Endodermal cell (in vitro differentiated cells): ENCODE results near the gene MAGEB3. TPM values are rescaled to one million over a fixed set of nuclear protein-coding genes. Genes with fewer than 3 reads are reported as not detected.
"Not testable (repeated sequence)": the region's sequence is repeated elsewhere in the genome, so short reads cannot be mapped to it uniquely, and the experiment has no call there.

Experiments
- DNase-seq: peaks from one replicate; pipeline ENCODE4 v3.0.0-alpha.2; 2017
- H3K27ac ChIP-seq: 2 replicates; pipeline ENCODE4 v1.5.1; 2013; ENCODE audit warnings: mild to moderate bottlenecking, low read depth, low read length, moderate library complexity
- H3K27me3 ChIP-seq: 2 replicates; pipeline ENCODE4 v1.6.1; 2013; ENCODE audit warnings: mild to moderate bottlenecking, low read length, moderate library complexity; ENCODE audit not compliant: insufficient read depth, control insufficient read depth, poor library complexity, severe bottlenecking
- H3K36me3 ChIP-seq: 2 replicates; pipeline ENCODE4 v1.7.0; 2013; ENCODE audit warnings: mild to moderate bottlenecking, low read length, moderate library complexity; ENCODE audit not compliant: control insufficient read depth, insufficient read depth
- H3K4me1 ChIP-seq: one replicate; pipeline ENCODE4 v1.7.0; 2013; ENCODE audit warnings: low read length; ENCODE audit not compliant: control insufficient read depth, insufficient read depth
- H3K4me3 ChIP-seq: 2 replicates; pipeline ENCODE4 v1.5.1; 2013; ENCODE audit warnings: mild to moderate bottlenecking, low read length, moderate library complexity
- H3K9ac ChIP-seq: 2 replicates; pipeline ENCODE4 v1.6.1; 2013; ENCODE audit warnings: mild to moderate bottlenecking, low read length, moderate library complexity; ENCODE audit not compliant: poor library complexity, severe bottlenecking; ENCODE audit errors: extremely low read depth
- H3K9me3 ChIP-seq: 2 replicates; pipeline ENCODE4 v1.6.1; 2013; ENCODE audit warnings: mild to moderate bottlenecking, low read length, moderate library complexity; ENCODE audit not compliant: control insufficient read depth
- H3K27ac Mint-ChIP-seq: 2 replicates; pipeline ENCODE4 v1.8.0; 2020; ENCODE audit warnings: mixed read lengths
- H3K27me3 Mint-ChIP-seq: 2 replicates; pipeline ENCODE4 v1.8.0; 2021; ENCODE audit warnings: mild to moderate bottlenecking, mixed read lengths; ENCODE audit not compliant: insufficient read depth
- H3K36me3 Mint-ChIP-seq: 2 replicates; pipeline ENCODE4 v1.8.0; 2020; ENCODE audit warnings: low read depth, mixed read lengths
- H3K4me1 Mint-ChIP-seq: 2 replicates; pipeline ENCODE4 v1.8.0; 2020; ENCODE audit warnings: mixed read lengths
- H3K4me3 Mint-ChIP-seq: 2 replicates; pipeline ENCODE4 v1.8.0; 2020; ENCODE audit warnings: mild to moderate bottlenecking, moderate library complexity, mixed read lengths
- H3K9me3 Mint-ChIP-seq: 2 replicates; pipeline ENCODE4 v1.8.0; 2020; ENCODE audit warnings: mild to moderate bottlenecking, mixed read lengths
- CTCF ChIP-seq: fragments of 200-600 bp; sonication (generic); conservative IDR thresholded peaks from 2 replicates; pipeline ENCODE4 v1.5.0; 2021; ENCODE audit warnings: antibody characterized with exemption, mild to moderate bottlenecking
- WGBS, 2 experiments: methylation state at CpG; one replicate each; pipeline versions ENCODE4 v1.1.5 to v1.1.7; 2013; ENCODE audit warnings: missing lambda C conversion rate in 2 of 2, mixed read lengths in 1 of 2; ENCODE audit not compliant: insufficient coverage in 1 of 2, insufficient read length in 1 of 2; 5-methylcytosine and 5-hydroxymethylcytosine counted together
- total RNA-seq, 2 donors: library from RNA; stranded (reverse); fragmentation: NEBNext Ultra II Directional in 1 of 2; extraction: Animal tissue kit (Norgen Biotek cat#: 25700) in 1 of 2; gene quantifications; 2 replicates in 1 of 2; 3 replicates in 1 of 2; pipeline ENCODE4 v1.2.1, GENCODE V29; 2021

Gene MAGEB3
- total RNA-seq, 2 donors from 2014 or later, result not detected

GRCh38 chrX:30190426-30190825 lies 40.0 kb upstream of the MAGEB3 start:
- no peak for DNase-seq
- H3K27ac ChIP-seq, result no peak overlapping the region
- no peak overlapping the region for H3K9ac ChIP-seq
- Mint-ChIP-seq H3K4me1 (peaks cover 29% of the 10 kb centered on the region), H3K27me3 (peaks cover 6% of the 10 kb centered on the region), H3K9me3 (peaks cover 3% of the 10 kb centered on the region), H3K36me3 (no peaks in the 10 kb centered on the region), H3K4me3 (no peak overlapping the region), H3K27ac (no peak overlapping the region)
- H3K27me3 ChIP-seq, result peaks cover 2% of the 10 kb centered on the region
- TF ChIP-seq CTCF, result no peak
- H3K4me3 ChIP-seq, result no peak overlapping the region
- H3K9me3 ChIP-seq, result no peaks in the 10 kb centered on the region
- H3K4me1 ChIP-seq, result no peaks in the 10 kb centered on the region
- no peaks in the 10 kb centered on the region for H3K36me3 ChIP-seq
- WGBS, 2 experiments, result 94 to 100% methylated on average over 2 of the region's 2 CpGs

GRCh38 chrX:30193910-30194309 lies 36.5 kb upstream of the MAGEB3 start:
- H3K9me3 Mint-ChIP-seq, H3K9ac ChIP-seq: not testable (repeated sequence)
- WGBS, 2 experiments, result 69% methylated on average over 5 of the region's 6 CpGs; no CpG with 5 or more reads in 1 of the 2 experiments

GRCh38 chrX:30196322-30196721 lies 34.1 kb upstream of the MAGEB3 start:
- H3K4me1 ChIP-seq, result no peaks in the 10 kb centered on the region
- no peaks in the 10 kb centered on the region for H3K9me3 Mint-ChIP-seq
- peak; percentile 75 for TF ChIP-seq CTCF
- H3K4me3 Mint-ChIP-seq, result no peak overlapping the region
- H3K9ac ChIP-seq, result no peak overlapping the region
- H3K4me3 ChIP-seq, result no peak overlapping the region
- 0% methylated on average over 1 of the region's 1 CpG; no CpG with 5 or more reads in 1 of the 2 experiments for WGBS, 2 experiments
- peaks cover 44% of the 10 kb centered on the region for H3K4me1 Mint-ChIP-seq
- H3K27ac ChIP-seq, result no peak overlapping the region
- H3K27me3 Mint-ChIP-seq, result no peaks in the 10 kb centered on the region
- H3K27ac Mint-ChIP-seq, result no peak overlapping the region
- H3K36me3 Mint-ChIP-seq, result no peaks in the 10 kb centered on the region
- H3K9me3 ChIP-seq, result no peaks in the 10 kb centered on the region
- H3K27me3 ChIP-seq, result no peaks in the 10 kb centered on the region
- no peaks in the 10 kb centered on the region for H3K36me3 ChIP-seq
- peak; percentile 54 for DNase-seq

More at GRCh38 chrX:30193910-30194309, 36.5 kb upstream of the MAGEB3 start:
- peak overlapping the region; percentile 52 for H3K27ac Mint-ChIP-seq
- H3K27ac ChIP-seq, H3K36me3 Mint-ChIP-seq, H3K27me3 ChIP-seq, H3K4me3 ChIP-seq, H3K36me3 ChIP-seq, H3K27me3 Mint-ChIP-seq, H3K9me3 ChIP-seq, H3K4me3 Mint-ChIP-seq, H3K4me1 ChIP-seq: not testable (repeated sequence)
- peaks cover 47% of the 10 kb centered on the region for H3K4me1 Mint-ChIP-seq
- peak; percentile 70 for DNase-seq

- peaks cover 4% of the 10 kb centered on the region for H3K36me3 Mint-ChIP-seq
- TF ChIP-seq CTCF, result peak; percentile 67
- WGBS, 2 experiments, result 100% methylated on average over 1 to 2 of the region's 2 CpGs
- H3K4me3 Mint-ChIP-seq, result no peak overlapping the region
- peak; percentile 32 for DNase-seq
- Histone ChIP-seq H3K9me3 (no peaks in the 10 kb centered on the region), H3K27me3 (no peaks in the 10 kb centered on the region), H3K27ac (no peak overlapping the region), H3K9ac (no peak overlapping the region), H3K36me3 (no peaks in the 10 kb centered on the region), H3K4me3 (no peak overlapping the region), H3K4me1 (no peaks in the 10 kb centered on the region)
- H3K9me3 Mint-ChIP-seq, result peaks cover 21% of the 10 kb centered on the region
- H3K27me3 Mint-ChIP-seq, result peaks cover 26% of the 10 kb centered on the region
- peaks cover 16% of the 10 kb centered on the region for H3K4me1 Mint-ChIP-seq
- H3K27ac Mint-ChIP-seq, result no peak overlapping the region
These were observed 18.3 kb upstream of the MAGEB3 start for GRCh38 chrX:30212172-30212571.
